Measurements from ENCODE around the gene FANCM.

The FANCM gene

GRCh38 chr14:45246691-45247090 lies 111.0 kb downstream of the FANCM start:
- DNase-seq, result no peak

GRCh38 chr14:45247427-45247826 lies 111.7 kb downstream of the FANCM start:
- DNase-seq, result no peak

- peak; percentile 4 to 15 for DNase-seq
These were observed 114.3 kb downstream of the FANCM start for GRCh38 chr14:45249856-45250575.

All from CD4-positive, alpha-beta T cell treated with Interleukin-1 beta for 1 hour (primary cell).